ENCODE data around the gene DEPDC4.

Gene DEPDC4

DNA sequence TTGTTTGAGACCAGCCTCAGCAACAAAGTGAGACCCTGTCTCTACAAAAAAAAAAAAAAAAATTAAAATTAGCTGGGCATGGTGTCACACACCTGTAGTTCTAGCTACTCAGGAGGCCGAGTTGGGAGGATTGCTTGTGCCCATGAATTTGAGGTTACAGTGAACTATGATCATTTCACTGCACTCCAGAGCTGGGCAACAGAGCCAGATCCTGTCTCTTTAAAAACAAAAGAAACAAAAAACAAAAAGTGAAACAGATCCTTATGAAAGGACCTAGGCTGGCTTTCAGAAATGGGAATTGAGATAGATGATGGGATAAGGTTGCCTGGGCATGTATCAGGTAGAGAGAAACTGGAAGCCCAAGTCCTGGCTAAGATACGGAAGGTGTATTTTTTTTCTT is 52.4 kb downstream of the DEPDC4 start:
- TF ChIP-seq EZH2 (optimal IDR thresholded peaks at IDR 0.05; ENCODE audit: low read depth, low read length) (no peak), CTCF (IDR thresholded peaks at IDR 0.05; ENCODE audit: low read length) (no peak), EZH2phosphoT487 (IDR thresholded peaks at IDR 0.05; ENCODE audit: low read length) (no peak)
- Histone ChIP-seq H4K20me1 (ENCODE audit: insufficient read depth, low read length) (no peaks in the 10 kb centered on the region), H3K27ac (ENCODE audit: low read length) (no peak overlapping the region), H3K9me3 (replicated peaks; ENCODE audit: insufficient read depth, low read length) (no peaks in the 10 kb centered on the region), H3F3A (ENCODE audit: insufficient read depth, low read length) (no peaks in the 10 kb centered on the region), H3K79me2 (ENCODE audit: low read length) (no peaks in the 10 kb centered on the region), H3K9me2 (replicated peaks; ENCODE audit: insufficient read depth, low read length) (no peaks in the 10 kb centered on the region), H3K4me2 (ENCODE audit: low read depth, low read length) (no peak overlapping the region), H3K4me1 (ENCODE audit: low read length) (no peaks in the 10 kb centered on the region), H3K27me3 (replicated peaks; ENCODE audit: insufficient read depth, low read length) (no peaks in the 10 kb centered on the region), H2AFZ (ENCODE audit: low read length) (no peak overlapping the region), H3K9ac (ENCODE audit: low read length) (no peak overlapping the region), H3K36me3 (replicated peaks; ENCODE audit: insufficient read depth, low read length) (peaks cover 3% of the 10 kb centered on the region; the same call in 1 of the 2 replicates), H3K4me3 (ENCODE audit: low read length) (no peak overlapping the region)
- DNase-seq: no peak

GRCh38 chr12:100213016-100213891 is 53.6 kb downstream of the DEPDC4 start:
- Histone ChIP-seq H3K36me3 (replicated peaks; ENCODE audit: insufficient read depth, low read length) (0 out of 2 replicates have a peak, but pooled peaks cover 3% of the 10 kb centered on the region), H3K4me2 (ENCODE audit: low read depth, low read length) (no peak overlapping the region), H3K79me2 (ENCODE audit: low read length) (no peaks in the 10 kb centered on the region), H3K4me1 (ENCODE audit: low read length) (no peaks in the 10 kb centered on the region), H3K27ac (ENCODE audit: low read length) (no peak overlapping the region), H3F3A (ENCODE audit: insufficient read depth, low read length) (no peaks in the 10 kb centered on the region), H3K9ac (ENCODE audit: low read length) (no peak overlapping the region), H3K9me2 (replicated peaks; ENCODE audit: insufficient read depth, low read length) (no peaks in the 10 kb centered on the region), H4K20me1 (ENCODE audit: insufficient read depth, low read length) (no peaks in the 10 kb centered on the region), H3K27me3 (replicated peaks; ENCODE audit: insufficient read depth, low read length) (no peaks in the 10 kb centered on the region), H2AFZ (ENCODE audit: low read length) (no peak overlapping the region), H3K4me3 (ENCODE audit: low read length) (no peak overlapping the region), H3K9me3 (replicated peaks; ENCODE audit: insufficient read depth, low read length) (no peaks in the 10 kb centered on the region)
- DNase-seq: no peak
- TF ChIP-seq CTCF (IDR thresholded peaks at IDR 0.05; ENCODE audit: low read length): no peak
- no peak for TF ChIP-seq EZH2phosphoT487 (IDR thresholded peaks at IDR 0.05; ENCODE audit: low read length)
- TF ChIP-seq EZH2 (optimal IDR thresholded peaks at IDR 0.05; ENCODE audit: low read depth, low read length): no peak

GRCh38 chr12:100211698-100212097 is 55.2 kb downstream of the DEPDC4 start:
- Histone ChIP-seq H3K27me3 (replicated peaks; ENCODE audit: insufficient read depth, low read length) (no peaks in the 10 kb centered on the region), H3K36me3 (replicated peaks; ENCODE audit: insufficient read depth, low read length) (0 out of 2 replicates have a peak, but pooled peaks cover 7% of the 10 kb centered on the region), H3K27ac (ENCODE audit: low read length) (no peak overlapping the region), H2AFZ (ENCODE audit: low read length) (no peak overlapping the region), H3K4me2 (ENCODE audit: low read depth, low read length) (no peak overlapping the region), H3K4me3 (ENCODE audit: low read length) (no peak overlapping the region), H3K9ac (ENCODE audit: low read length) (no peak overlapping the region), H4K20me1 (ENCODE audit: insufficient read depth, low read length) (no peaks in the 10 kb centered on the region), H3K9me3 (replicated peaks; ENCODE audit: insufficient read depth, low read length) (no peaks in the 10 kb centered on the region), H3K4me1 (ENCODE audit: low read length) (no peaks in the 10 kb centered on the region), H3K9me2 (replicated peaks; ENCODE audit: insufficient read depth, low read length) (no peaks in the 10 kb centered on the region), H3K79me2 (ENCODE audit: low read length) (no peaks in the 10 kb centered on the region), H3F3A (ENCODE audit: insufficient read depth, low read length) (no peaks in the 10 kb centered on the region)
- no peak for DNase-seq
- TF ChIP-seq CTCF (IDR thresholded peaks at IDR 0.05; ENCODE audit: low read length): no peak
- TF ChIP-seq EZH2phosphoT487 (IDR thresholded peaks at IDR 0.05; ENCODE audit: low read length): no peak
- TF ChIP-seq EZH2 (optimal IDR thresholded peaks at IDR 0.05; ENCODE audit: low read depth, low read length): no peak

Measured in MM.1S (cell line).